Measurements from ENCODE around the gene NDUFA12. TPM values are rescaled to one million over a fixed set of nuclear protein-coding genes. Genes with fewer than 3 reads are reported as not detected.
"Not testable (repeated sequence)": the region's sequence is repeated elsewhere in the genome, so short reads cannot be mapped to it uniquely, and the experiment has no call there.

Gene NDUFA12
- total and polyA plus RNA-seq, 5 donors from 2014 or later = 67.6 to 488 (median 299) TPM

- Mint-ChIP-seq H3K36me3 (peaks cover 31% of the 10 kb centered on the region), H3K4me1 (peaks cover 18 to 41% (median 30%) of the 10 kb centered on the region in 4 donors)
- not testable (repeated sequence) for H3K9me3 Mint-ChIP-seq; H3K27me3 ChIP-seq (ENCODE audit: control insufficient read depth, insufficient read depth, low read length); H3K27me3 Mint-ChIP-seq; H3K4me3 Mint-ChIP-seq; H3K27ac ChIP-seq (ENCODE audit: insufficient read depth, low read length, poor library complexity, severe bottlenecking); H3K4me1 ChIP-seq (ENCODE audit: control insufficient read depth, insufficient read depth, low read length, poor library complexity, severe bottlenecking); ATAC-seq (ENCODE audit: low read depth in 2 of 2); H3K4me3 ChIP-seq (ENCODE audit: low read depth, low read length); DNase-seq; H3K9me3 ChIP-seq (ENCODE audit: control insufficient read depth in 2 of 2, low read length in 2 of 2); H3K27ac Mint-ChIP-seq
- peaks cover 36% of the 10 kb centered on the region for H3K36me3 ChIP-seq (ENCODE audit: control insufficient read depth, insufficient read depth, low read length)
Observed at GRCh38 chr12:94993855-94994254, 9.6 kb downstream of the NDUFA12 start.

GRCh38 chr12:94990222-94990621, 13.3 kb downstream of the NDUFA12 start:
- ATAC-seq (ENCODE audit: low read depth in 2 of 2) (no peak), DNase-seq (no peak)
- H3K27me3 ChIP-seq (ENCODE audit: control insufficient read depth, insufficient read depth, low read length) = no peaks in the 10 kb centered on the region
- H3K4me1 ChIP-seq (ENCODE audit: control insufficient read depth, insufficient read depth, low read length, poor library complexity, severe bottlenecking) = peaks cover 13% of the 10 kb centered on the region
- H3K4me3 Mint-ChIP-seq = peak overlapping the region in 1 of 4 donors; percentile 17
- peaks cover 27% of the 10 kb centered on the region for H3K36me3 ChIP-seq (ENCODE audit: control insufficient read depth, insufficient read depth, low read length)
- peaks cover 28% of the 10 kb centered on the region for H3K36me3 Mint-ChIP-seq
- H3K4me1 Mint-ChIP-seq = peaks cover 29 to 54% (median 36%) of the 10 kb centered on the region in 4 donors
- peak overlapping the region; percentile 79 to 84 (median 81) for H3K27ac Mint-ChIP-seq
- no peaks in the 10 kb centered on the region for H3K9me3 Mint-ChIP-seq
- H3K9me3 ChIP-seq (ENCODE audit: control insufficient read depth in 2 of 2, low read length in 2 of 2) = no peaks in the 10 kb centered on the region
- H3K27me3 Mint-ChIP-seq = no peaks in the 10 kb centered on the region
- H3K27ac ChIP-seq (ENCODE audit: insufficient read depth, low read length, poor library complexity, severe bottlenecking) = no peak overlapping the region
- no peak overlapping the region for H3K4me3 ChIP-seq (ENCODE audit: low read depth, low read length)

GRCh38 chr12:94988471-94988870, 15.0 kb downstream of the NDUFA12 start:
- no peaks in the 10 kb centered on the region for H3K27me3 Mint-ChIP-seq
- peak overlapping the region in 3 of 4 donors; percentile 30 to 40 (median 36) for H3K4me3 Mint-ChIP-seq
- H3K36me3 Mint-ChIP-seq = peaks cover 33% of the 10 kb centered on the region
- H3K4me3 ChIP-seq (ENCODE audit: low read depth, low read length) = no peak overlapping the region
- H3K27me3 ChIP-seq (ENCODE audit: control insufficient read depth, insufficient read depth, low read length) = no peaks in the 10 kb centered on the region
- peak overlapping the region; percentile 81 to 88 (median 84) for H3K27ac Mint-ChIP-seq
- H3K27ac ChIP-seq (ENCODE audit: insufficient read depth, low read length, poor library complexity, severe bottlenecking) = peak overlapping the region; percentile 39
- DNase-seq = peak in 1 of 3 donors; percentile 13
- no peak for ATAC-seq (ENCODE audit: low read depth in 2 of 2)
- H3K4me1 ChIP-seq (ENCODE audit: control insufficient read depth, insufficient read depth, low read length, poor library complexity, severe bottlenecking) = peaks cover 17% of the 10 kb centered on the region
- no peaks in the 10 kb centered on the region for H3K9me3 ChIP-seq (ENCODE audit: control insufficient read depth in 2 of 2, low read length in 2 of 2)
- peaks cover 32 to 62% (median 40%) of the 10 kb centered on the region in 4 donors for H3K4me1 Mint-ChIP-seq
- peaks cover 18% of the 10 kb centered on the region for H3K36me3 ChIP-seq (ENCODE audit: control insufficient read depth, insufficient read depth, low read length)
- H3K9me3 Mint-ChIP-seq = no peaks in the 10 kb centered on the region

GRCh38 chr12:94987801-94988200, 15.7 kb downstream of the NDUFA12 start:
- Mint-ChIP-seq H3K36me3 (peaks cover 36% of the 10 kb centered on the region), H3K27ac (peak overlapping the region; percentile 81 to 93 (median 84)), H3K4me3 (peak overlapping the region; percentile 43 to 81 (median 68)), H3K9me3 (no peaks in the 10 kb centered on the region), H3K4me1 (peaks cover 36 to 69% (median 47%) of the 10 kb centered on the region in 4 donors), H3K27me3 (no peaks in the 10 kb centered on the region)
- peak in 2 of 3 donors; percentile 31 to 57 for DNase-seq
- ATAC-seq (ENCODE audit: low read depth in 2 of 2) = peak; percentile 43 to 69
- peak overlapping the region; percentile 51 for H3K4me3 ChIP-seq (ENCODE audit: low read depth, low read length)
- peaks cover 17% of the 10 kb centered on the region for H3K4me1 ChIP-seq (ENCODE audit: control insufficient read depth, insufficient read depth, low read length, poor library complexity, severe bottlenecking)
- H3K27me3 ChIP-seq (ENCODE audit: control insufficient read depth, insufficient read depth, low read length) = no peaks in the 10 kb centered on the region
- H3K36me3 ChIP-seq (ENCODE audit: control insufficient read depth, insufficient read depth, low read length) = peaks cover 18% of the 10 kb centered on the region
- peak overlapping the region; percentile 39 for H3K27ac ChIP-seq (ENCODE audit: insufficient read depth, low read length, poor library complexity, severe bottlenecking)
- H3K9me3 ChIP-seq (ENCODE audit: control insufficient read depth in 2 of 2, low read length in 2 of 2) = no peaks in the 10 kb centered on the region

- Histone ChIP-seq H3K9me3 (ENCODE audit: control insufficient read depth in 2 of 2, low read length in 2 of 2) (no peaks in the 10 kb centered on the region), H3K36me3 (ENCODE audit: control insufficient read depth, insufficient read depth, low read length) (peaks cover 12% of the 10 kb centered on the region), H3K27ac (ENCODE audit: insufficient read depth, low read length, poor library complexity, severe bottlenecking) (peak overlapping the region; percentile 39), H3K4me3 (ENCODE audit: low read depth, low read length) (no peak overlapping the region), H3K4me1 (ENCODE audit: control insufficient read depth, insufficient read depth, low read length, poor library complexity, severe bottlenecking) (peaks cover 17% of the 10 kb centered on the region), H3K27me3 (ENCODE audit: control insufficient read depth, insufficient read depth, low read length) (no peaks in the 10 kb centered on the region)
- Mint-ChIP-seq H3K4me1 (peaks cover 40 to 70% (median 49%) of the 10 kb centered on the region in 4 donors), H3K27ac (peak overlapping the region; percentile 71 to 93 (median 81)), H3K4me3 (peak overlapping the region in 3 of 4 donors; percentile 43 to 73 (median 71)), H3K27me3 (no peaks in the 10 kb centered on the region), H3K36me3 (peaks cover 30% of the 10 kb centered on the region), H3K9me3 (no peaks in the 10 kb centered on the region)
- ATAC-seq (ENCODE audit: low read depth in 2 of 2) = no peak
- DNase-seq = no peak
Observed at GRCh38 chr12:94987076-94987669, 16.3 kb downstream of the NDUFA12 start.

GRCh38 chr12:94985099-94985498, 18.4 kb downstream of the NDUFA12 start:
- DNase-seq; ATAC-seq (ENCODE audit: low read depth in 2 of 2); H3K27ac Mint-ChIP-seq; H3K27me3 ChIP-seq (ENCODE audit: control insufficient read depth, insufficient read depth, low read length); H3K4me3 Mint-ChIP-seq; H3K27me3 Mint-ChIP-seq; H3K9me3 ChIP-seq (ENCODE audit: control insufficient read depth in 2 of 2, low read length in 2 of 2); H3K9me3 Mint-ChIP-seq; H3K4me3 ChIP-seq (ENCODE audit: low read depth, low read length); H3K27ac ChIP-seq (ENCODE audit: insufficient read depth, low read length, poor library complexity, severe bottlenecking); H3K36me3 ChIP-seq (ENCODE audit: control insufficient read depth, insufficient read depth, low read length): not testable (repeated sequence)
- peaks cover 52 to 77% (median 55%) of the 10 kb centered on the region in 4 donors for H3K4me1 Mint-ChIP-seq
- peaks cover 28% of the 10 kb centered on the region for H3K36me3 Mint-ChIP-seq
- H3K4me1 ChIP-seq (ENCODE audit: control insufficient read depth, insufficient read depth, low read length, poor library complexity, severe bottlenecking) = peaks cover 17% of the 10 kb centered on the region

GRCh38 chr12:94983321-94983720, 20.2 kb downstream of the NDUFA12 start:
- no peaks in the 10 kb centered on the region for H3K9me3 ChIP-seq (ENCODE audit: control insufficient read depth in 2 of 2, low read length in 2 of 2)
- no peak overlapping the region for H3K4me3 Mint-ChIP-seq
- H3K4me1 ChIP-seq (ENCODE audit: control insufficient read depth, insufficient read depth, low read length, poor library complexity, severe bottlenecking) = peaks cover 7% of the 10 kb centered on the region
- peaks cover 6% of the 10 kb centered on the region for H3K36me3 ChIP-seq (ENCODE audit: control insufficient read depth, insufficient read depth, low read length)
- no peak overlapping the region for H3K4me3 ChIP-seq (ENCODE audit: low read depth, low read length)
- no peak overlapping the region for H3K27ac ChIP-seq (ENCODE audit: insufficient read depth, low read length, poor library complexity, severe bottlenecking)
- peaks cover 23% of the 10 kb centered on the region for H3K36me3 Mint-ChIP-seq
- ATAC-seq (ENCODE audit: low read depth in 2 of 2) (no peak), DNase-seq (no peak)
- no peaks in the 10 kb centered on the region for H3K27me3 ChIP-seq (ENCODE audit: control insufficient read depth, insufficient read depth, low read length)
- peak overlapping the region in 2 of 3 donors; percentile 33 to 85 for H3K27ac Mint-ChIP-seq
- H3K9me3 Mint-ChIP-seq = no peaks in the 10 kb centered on the region
- H3K27me3 Mint-ChIP-seq = no peaks in the 10 kb centered on the region
- peaks cover 42 to 64% (median 43%) of the 10 kb centered on the region in 4 donors for H3K4me1 Mint-ChIP-seq

GRCh38 chr12:94982456-94982855, 21.0 kb downstream of the NDUFA12 start:
- Histone ChIP-seq H3K4me3 (ENCODE audit: low read depth, low read length) (no peak overlapping the region), H3K27me3 (ENCODE audit: control insufficient read depth, insufficient read depth, low read length) (no peaks in the 10 kb centered on the region), H3K9me3 (ENCODE audit: control insufficient read depth in 2 of 2, low read length in 2 of 2) (no peaks in the 10 kb centered on the region), H3K36me3 (ENCODE audit: control insufficient read depth, insufficient read depth, low read length) (peaks cover 6% of the 10 kb centered on the region), H3K4me1 (ENCODE audit: control insufficient read depth, insufficient read depth, low read length, poor library complexity, severe bottlenecking) (peaks cover 3% of the 10 kb centered on the region), H3K27ac (ENCODE audit: insufficient read depth, low read length, poor library complexity, severe bottlenecking) (no peak overlapping the region)
- H3K27me3 Mint-ChIP-seq = no peaks in the 10 kb centered on the region
- H3K4me3 Mint-ChIP-seq = no peak overlapping the region
- H3K4me1 Mint-ChIP-seq = peaks cover 37 to 64% (median 42%) of the 10 kb centered on the region in 4 donors
- peak overlapping the region in 2 of 3 donors; percentile 33 to 36 for H3K27ac Mint-ChIP-seq
- peaks cover 28% of the 10 kb centered on the region for H3K36me3 Mint-ChIP-seq
- ATAC-seq (ENCODE audit: low read depth in 2 of 2) = no peak
- no peak for DNase-seq
- H3K9me3 Mint-ChIP-seq = no peaks in the 10 kb centered on the region

Measured in CD4-positive, CD25-positive, alpha-beta regulatory T cell (primary cell).